ENCODE data around the gene ADAT1.
A peak's percentile ranks its signal among the peaks of the same experiment; 100 is the strongest.
"Not testable (repeated sequence)": the region's sequence is repeated elsewhere in the genome, so short reads cannot be mapped to it uniquely, and the experiment has no call there.

ADAT1 gene

DNA sequence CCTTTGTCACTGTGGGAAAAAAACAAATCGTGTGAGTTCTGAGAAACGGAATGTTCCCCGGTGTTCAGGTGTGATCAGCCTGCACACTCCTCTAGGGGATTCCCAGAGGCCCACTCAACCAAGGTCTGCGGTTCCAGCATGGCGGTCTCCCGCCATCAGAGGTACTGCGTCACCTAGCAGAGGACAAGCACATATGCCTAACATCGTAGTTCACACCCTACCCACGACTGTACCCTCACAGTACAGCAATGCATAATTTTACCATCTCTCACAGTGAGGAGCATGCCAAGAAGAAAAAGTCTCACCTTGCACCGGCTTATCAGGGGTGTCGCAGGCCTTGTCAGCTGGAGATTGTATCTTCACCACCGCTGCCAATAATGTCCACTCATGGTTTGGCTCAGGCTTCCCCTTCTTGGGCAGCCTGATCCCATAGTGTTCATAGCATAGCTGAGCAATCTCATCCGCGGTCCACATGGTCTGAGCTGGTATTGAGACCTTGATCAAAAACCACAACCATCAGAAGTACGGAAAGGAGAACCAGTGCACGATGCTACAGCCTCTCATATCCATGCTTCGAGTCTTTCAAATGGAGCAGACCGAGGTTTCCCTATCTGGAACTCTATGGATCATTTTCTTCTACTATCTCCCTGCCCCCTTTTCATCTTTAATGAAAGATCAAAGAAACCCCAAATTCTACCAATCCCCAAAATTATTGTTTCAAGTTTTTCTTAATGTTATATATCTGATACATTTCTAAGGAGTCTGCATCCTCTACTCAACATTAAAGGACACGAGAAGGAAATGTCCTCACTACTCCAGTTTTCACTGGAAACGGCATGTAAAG, 2.5 kb downstream of the ADAT1 start:
- DNase-seq = no peak

- DNase-seq = no peak
These were observed 4.3 kb downstream of the ADAT1 start for GRCh38 chr16:75618780-75619179.

DNA sequence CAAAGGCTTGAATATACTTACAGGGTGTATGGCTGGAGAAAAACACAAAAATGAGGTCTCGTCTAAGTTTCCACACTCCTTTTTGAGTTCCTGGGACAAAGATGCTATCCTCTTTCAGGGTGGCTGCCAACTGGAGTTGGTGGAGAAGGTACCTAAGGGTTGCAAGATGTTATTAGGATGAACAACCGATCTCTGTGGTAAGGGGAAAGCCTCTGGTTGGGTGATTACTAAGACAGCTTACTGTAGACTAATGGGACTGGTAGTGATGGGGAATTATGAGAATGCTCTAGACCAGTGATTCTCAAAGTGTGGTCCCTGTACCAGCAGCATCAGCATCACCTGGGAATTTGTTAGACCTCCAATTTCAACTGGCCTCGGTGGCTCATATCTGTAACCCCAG, 6.0 kb downstream of the ADAT1 start:
- DNase-seq = no peak

GRCh38 chr16:75616521-75617010, 6.5 kb downstream of the ADAT1 start:
- DNase-seq = no peak

DNA sequence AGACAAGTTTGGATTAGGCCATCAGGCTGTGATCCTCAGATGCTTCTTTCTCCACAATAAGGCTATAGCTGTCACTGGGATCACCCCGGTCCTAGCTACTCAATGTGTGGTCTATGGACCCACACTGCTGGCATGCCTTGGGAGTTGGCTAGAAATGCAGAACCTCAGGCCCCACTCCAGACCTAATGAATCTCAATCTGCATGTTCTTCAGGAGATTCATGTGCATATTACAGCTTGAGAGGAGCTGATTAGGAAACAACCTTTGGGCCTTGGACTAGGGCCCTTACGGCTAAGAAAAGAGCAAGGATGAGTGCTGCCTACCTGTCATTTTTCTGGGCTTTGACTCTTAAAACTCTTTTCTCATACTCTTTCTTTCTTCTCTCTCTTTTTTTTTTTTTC, 7.5 kb downstream of the ADAT1 start:
- no peak for DNase-seq

- DNase-seq = no peak
These were observed 8.8 kb downstream of the ADAT1 start for GRCh38 chr16:75614066-75614897.

- no peak for DNase-seq
These were observed 16.6 kb downstream of the ADAT1 start for GRCh38 chr16:75606507-75606906.

DNA sequence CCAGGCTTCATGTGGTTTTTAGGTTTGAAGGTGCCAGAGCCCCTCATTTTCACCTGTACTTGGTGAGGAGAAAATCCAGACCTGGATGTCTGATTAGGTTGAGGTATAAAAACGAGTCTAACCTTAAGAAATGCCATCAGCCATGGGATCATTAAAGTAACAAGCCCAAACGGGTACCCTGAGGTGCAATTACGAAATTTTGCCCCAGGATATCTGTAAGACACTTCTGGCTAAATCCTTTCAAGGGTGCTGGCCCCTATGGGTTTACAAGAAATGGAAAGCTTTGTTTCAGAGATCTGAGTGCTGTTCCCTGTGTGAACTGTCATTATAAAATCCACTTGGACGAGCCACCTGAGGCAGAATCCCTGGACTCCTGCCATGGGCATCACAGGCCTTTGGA, 19.8 kb downstream of the ADAT1 start:
- DNase-seq = no peak

DNA sequence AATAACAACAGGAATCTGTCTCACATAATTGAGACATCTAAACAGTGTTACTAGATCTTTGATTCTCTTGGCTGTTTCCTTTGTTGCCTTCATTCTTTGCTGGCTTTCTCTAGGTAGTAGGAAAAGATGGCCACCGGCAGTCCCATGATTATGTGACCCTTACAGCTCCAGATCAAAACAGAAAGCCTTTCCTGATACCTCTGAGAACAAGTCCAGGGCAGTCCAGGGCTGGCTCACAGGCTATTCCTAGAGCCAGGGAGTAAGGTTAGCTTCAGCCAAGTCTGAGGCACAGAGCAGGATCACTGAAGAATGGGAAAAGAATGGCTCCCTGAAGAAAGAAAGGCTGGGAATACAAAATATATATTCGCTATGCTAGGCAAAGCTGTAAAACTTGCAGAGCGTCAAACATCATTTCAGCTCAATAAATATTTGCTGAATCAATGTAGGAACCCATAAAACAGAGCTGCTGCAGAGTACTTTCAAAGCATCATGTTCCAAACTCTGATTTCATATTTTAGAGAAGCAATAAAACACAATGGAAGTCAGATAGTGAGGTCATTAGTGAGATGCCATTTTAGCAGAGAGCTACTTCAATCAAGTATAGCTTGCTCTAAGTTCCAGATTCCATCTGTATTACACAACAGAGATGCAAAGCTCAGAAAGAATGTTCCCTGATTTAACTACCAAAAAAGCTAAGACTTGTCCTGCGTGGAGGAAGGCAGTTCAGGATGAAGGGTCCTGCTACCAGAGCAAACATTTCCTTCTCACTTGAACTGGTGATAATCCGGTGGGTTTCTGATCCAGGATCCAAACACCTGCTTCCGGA, 23.4 kb downstream of the ADAT1 start:
- DNase-seq = no peak

DNA sequence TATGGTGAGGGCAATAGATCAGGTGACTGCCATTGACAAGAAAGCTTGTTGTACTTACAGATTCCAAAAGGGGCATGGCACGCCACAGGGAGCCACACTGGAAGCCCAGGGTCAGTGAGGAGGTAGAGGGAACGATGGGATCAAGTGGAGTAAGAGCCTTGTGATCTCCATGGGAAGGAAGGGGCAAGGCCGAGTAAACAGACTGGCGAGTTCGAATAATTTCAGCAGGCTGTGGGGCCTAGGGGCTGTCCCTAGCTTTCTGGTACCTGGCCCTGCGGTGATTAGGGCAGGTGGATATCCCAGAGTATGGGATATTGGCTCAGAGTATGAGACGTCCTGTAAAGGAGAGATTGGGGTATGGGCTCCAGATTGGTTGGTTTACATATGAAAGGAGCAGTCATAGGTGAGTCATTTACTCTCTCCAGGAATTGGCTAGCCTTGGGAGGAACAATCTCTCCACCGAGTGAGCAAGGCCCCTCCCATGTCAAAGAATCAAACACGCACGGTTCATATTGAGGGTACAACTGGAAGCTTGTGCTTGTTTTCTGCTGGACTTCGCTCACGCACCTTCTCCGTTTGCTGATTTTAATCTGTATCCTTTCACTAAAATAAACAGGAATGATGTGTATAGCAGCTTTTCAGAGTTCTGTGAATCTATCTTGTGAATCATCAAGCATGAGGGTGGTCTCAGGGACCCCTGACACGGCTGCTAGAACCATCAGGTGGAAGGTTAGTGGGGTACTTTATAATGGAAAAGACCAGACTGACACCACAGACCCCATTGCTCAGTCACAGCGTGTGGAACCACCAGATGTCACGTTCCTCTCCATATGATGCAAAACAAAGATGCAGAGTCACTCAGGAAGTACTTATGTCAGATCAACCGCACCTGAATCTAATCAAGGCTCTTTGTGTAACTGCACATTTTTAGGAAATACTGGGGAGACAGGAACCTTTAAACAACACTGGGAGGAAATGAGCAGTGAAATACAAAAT, 29.0 kb downstream of the ADAT1 start:
- DNase-seq = peak; percentile 77

DNA sequence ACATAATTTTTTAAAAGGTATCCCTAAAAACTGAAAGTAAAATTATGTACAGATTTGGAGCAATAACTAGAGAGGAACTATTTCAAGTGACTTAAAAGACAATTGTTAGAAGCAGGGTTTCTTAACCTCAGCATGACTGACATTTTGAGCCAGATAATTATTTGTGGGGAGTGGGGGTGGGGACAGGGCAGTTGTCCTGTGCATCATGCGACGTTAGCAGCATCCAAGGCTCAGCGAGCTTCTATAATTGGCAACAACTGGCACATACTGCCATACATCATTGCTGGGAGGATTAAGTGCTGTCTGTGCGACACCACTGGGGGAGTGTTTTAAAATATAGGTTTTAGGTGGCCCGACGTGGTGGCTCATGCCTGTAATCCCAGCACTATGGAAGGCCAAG, 29.8 kb downstream of the ADAT1 start:
- no peak for DNase-seq

DNA sequence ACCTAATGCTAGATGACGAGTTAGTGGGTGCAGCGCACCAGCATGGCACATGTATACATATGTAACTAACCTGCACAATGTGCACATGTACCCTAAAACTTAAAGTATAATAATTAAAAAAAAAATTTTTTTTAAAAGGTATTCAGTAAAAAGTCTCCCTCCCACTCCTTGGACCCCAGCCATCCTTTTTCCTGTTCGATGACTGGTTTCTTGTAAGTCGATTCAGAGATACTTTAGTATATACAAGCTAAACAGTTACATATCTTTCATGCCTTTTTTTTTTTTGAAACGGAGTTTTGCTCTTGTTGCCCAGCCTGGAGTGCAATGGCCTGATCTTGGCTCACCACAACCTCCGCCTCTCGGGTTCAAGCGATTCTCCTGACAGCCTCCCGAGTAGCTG, 31.2 kb downstream of the ADAT1 start:
- DNase-seq = not testable (repeated sequence)

GRCh38 chr16:75590920-75591843, 31.9 kb downstream of the ADAT1 start:
- DNase-seq = no peak

DNA sequence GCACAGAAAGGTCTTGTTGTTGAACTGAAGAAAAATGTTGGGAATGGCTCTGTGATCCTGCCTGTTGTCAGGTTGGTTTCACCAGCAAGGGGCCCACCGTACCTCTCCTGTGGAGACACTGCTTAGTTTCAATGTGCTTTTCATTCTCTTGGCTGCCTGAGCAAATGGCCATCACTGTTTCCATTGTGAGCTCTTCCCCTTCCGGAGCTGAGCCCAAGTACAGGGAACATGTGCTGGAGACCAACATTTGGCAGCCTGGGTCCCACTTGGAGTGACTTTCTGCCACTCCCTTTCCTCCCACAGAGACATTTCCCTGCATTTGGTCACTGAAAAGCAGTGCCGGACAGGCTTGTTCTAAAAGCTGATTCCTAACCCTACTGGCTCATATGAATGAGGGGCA, 33.8 kb downstream of the ADAT1 start:
- no peak for DNase-seq

DNA sequence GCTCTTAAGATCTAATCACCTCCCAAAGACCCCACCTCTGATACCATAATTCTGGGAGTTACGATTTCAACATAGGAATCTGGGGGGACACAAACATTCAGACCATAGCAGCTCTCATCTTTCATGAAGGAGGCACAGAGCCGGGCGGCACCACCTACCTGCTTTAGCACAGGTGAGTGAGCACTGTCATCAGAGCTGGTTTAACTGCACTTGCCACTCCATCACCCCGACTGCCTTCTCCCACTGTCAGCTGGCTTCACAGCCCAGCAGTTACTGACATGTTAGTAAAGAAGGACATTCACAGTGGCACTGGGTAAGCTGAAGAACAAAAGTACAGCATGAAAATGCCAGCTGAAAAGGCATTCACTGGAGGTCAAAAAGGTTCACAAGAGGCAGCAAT, 34.4 kb downstream of the ADAT1 start:
- no peak for DNase-seq

DNA sequence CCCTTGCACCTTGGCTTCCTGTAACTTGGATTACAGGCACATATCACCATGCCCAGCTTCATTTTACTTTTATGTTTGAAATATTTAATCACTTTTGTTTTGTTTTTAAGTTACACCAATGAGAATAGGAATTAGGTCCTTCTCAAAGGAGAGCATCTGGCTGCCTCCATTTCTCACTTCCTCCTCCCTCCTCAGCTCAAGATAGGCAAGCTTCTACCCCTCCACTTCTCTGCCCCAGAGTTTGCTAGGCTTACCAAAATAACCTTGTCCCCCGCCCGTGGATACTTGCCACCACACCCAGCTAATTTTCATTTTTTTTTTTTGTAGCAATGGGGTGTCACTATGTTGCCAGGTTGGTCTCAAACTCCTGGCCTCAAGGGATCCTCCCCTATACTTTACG, 39.0 kb downstream of the ADAT1 start:
- no peak for DNase-seq

DNA sequence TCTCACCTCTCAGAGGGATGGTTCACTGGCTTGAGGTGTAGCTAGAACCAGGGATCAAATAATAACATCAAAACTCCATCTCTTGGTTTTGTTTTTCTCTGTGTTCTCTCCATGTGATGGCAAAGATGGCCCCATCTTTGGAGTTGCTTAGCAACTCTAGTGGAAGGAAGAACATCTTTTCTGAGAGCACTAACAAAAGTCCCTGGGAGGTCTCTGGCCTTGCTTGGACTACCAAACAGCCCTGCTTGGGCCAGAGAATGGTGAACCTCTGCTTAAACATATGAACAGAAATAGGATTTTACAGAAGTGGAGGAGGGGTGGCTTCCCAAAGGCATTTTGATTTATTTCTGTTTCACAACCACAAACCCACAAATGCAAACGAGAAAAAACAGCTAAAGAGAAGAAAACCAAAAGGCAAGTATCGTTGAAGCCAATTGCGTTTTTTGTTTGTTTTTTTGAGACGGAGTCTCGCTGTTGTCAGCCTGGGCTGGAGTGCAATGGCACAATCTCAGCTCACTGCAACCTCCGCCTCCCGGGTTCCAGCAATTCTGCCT, 43.7 kb downstream of the ADAT1 start:
- no peak for DNase-seq

GRCh38 chr16:75578725-75579124, 44.4 kb downstream of the ADAT1 start:
- no peak for DNase-seq

DNA sequence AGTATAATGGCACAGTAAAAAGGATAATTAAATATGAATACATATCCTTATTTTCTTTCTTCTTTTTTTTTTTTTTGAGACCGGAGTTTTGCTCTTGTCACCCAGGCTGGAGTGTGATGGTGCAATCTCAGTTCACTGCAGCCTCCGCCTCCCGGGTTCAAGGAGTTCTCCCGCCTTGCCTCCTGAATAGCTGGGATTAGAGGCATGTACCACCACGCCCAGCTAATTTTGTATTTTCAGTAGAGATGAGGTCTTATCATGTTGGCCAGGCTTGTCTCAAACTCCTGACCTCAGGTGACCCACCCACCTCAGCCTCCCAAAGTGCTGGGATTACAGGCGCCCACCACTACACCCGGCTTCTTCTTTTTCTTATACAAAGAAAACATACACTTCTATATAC, 44.9 kb downstream of the ADAT1 start:
- no peak for DNase-seq

- DNase-seq = no peak
These were observed 46.7 kb downstream of the ADAT1 start for GRCh38 chr16:75576384-75576811.

All from NCI-H2171 treated with DMSO at 0.1 percent for 48 hours (cell line).